Right ventricle myocardium inferior (tissue), 1 donor: ENCODE results near the gene NFIX. TPM values are rescaled to one million over a fixed set of nuclear protein-coding genes. Genes with fewer than 3 reads are reported as not detected.

Source experiments
- ATAC-seq: fragments of 200-7000 bp; cut with Tn5 transposase; one replicate; pipeline ENCODE4 v1.9.1; 2020; ENCODE audit warnings: mild to moderate bottlenecking, moderate library complexity
- DNase-seq: peaks from one replicate; pipeline ENCODE4 v3.0.0; 2021; ENCODE audit errors: missing footprints
- intact Hi-C: fragments of 100-400 bp; cut with DNase I; formaldehyde crosslinking; loops from one replicate; pipeline ENCODE4 v1.11.0; 2022
- total RNA-seq: library from RNA; stranded (reverse); fragmentation: NEBNext Ultra II Directional; extraction: Animal tissue kit (Norgen Biotek cat#: 25700); gene quantifications from one replicate; pipeline ENCODE4 v1.2.1, GENCODE V29; 2021
- donor health status: DM: no; HTN: yes; CAD: no; lungs with severe emphysema.

Gene NFIX
- total RNA-seq, 1 donor from 2014 or later = 159 TPM

DNA sequence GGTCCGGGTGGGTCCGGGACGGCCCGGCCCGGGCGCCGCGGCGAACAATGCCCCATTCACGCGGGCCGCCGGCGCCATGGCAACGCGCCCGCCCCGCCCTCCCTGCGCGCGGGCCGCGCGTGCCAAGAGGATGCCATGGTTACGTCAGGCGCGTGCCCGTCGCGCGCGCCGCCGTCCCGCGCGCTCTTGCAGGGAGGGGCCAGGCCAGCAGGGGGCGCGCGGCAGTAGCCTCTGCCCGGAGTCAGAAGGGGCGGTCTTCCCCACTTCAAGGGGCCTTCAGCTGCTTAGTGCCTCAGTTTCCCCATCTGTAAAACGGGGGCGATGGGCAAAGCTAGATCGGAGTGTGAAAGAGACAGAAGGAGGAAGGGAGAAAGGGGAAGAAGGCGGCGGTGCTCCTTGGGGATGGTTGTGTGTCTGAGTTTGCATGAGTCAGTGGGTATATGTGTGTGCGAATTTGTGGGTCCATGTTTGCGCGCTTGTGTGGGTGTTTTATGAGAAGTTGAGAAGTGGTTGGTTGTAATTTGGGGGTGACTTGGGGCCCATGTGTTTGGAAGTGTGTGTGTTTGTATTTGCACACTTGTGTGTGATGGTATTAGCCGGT is 11.6 kb upstream of the NFIX start:
- intact Hi-C loops = loop anchor here (1.0 to 2.0 kb wide), 3 partner anchors 47 to 110 kb away; no protein-coding TSS in a partner anchor
- peak; percentile 78 for ATAC-seq
- peak; percentile 89 for DNase-seq

DNA sequence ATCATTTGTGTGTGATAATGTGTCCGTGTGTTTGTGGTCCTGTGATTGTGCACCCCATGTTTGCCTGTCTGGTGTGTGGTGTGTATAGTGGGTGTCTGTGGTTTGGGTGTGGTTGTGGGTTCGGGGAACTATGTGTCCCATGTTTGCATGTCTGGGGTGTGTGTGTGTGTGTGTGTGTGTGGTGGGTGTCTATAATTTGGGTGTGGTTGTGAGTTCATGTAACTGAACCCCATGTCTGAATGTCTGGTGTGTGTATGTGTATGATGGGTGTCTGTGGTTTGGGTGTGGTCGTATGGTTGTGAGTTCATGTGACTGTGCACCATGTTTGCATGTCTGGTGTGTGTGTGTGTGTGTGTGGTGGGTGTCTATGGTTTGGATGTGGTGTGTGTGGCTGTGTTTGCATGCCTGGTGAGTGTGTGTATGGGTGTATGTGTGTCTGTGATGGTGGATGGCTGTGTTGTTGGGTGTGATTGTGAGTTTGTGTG is 11.1 kb upstream of the NFIX start:
- no peak for DNase-seq
- intact Hi-C loops = loop anchor here (2.0 kb wide), 1 partner anchor 47 kb away; no protein-coding TSS in a partner anchor
- ATAC-seq = no peak

DNA sequence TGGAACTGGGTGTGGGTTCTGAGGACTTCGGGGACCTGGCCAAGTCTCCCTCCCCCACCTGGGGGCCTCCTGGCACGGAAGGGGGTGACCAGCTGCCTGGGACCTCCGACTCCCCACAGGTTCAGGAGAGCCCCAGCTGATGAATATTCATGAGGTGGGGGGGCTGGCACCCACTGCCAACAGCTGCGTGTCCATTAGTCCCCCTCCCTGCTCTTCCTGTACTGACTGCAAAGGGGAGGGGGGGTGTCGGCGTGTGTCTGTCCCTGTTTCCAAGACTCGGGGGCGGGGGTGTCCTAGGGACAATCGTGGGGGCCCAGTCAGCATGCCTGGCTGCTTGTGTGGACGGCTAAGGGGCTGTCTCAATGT is 10.6 kb upstream of the NFIX start:
- DNase-seq (no peak), ATAC-seq (no peak)
- intact Hi-C loops = loop anchor here (2.0 kb wide), 1 partner anchor 46 kb away; no protein-coding TSS in a partner anchor

DNA sequence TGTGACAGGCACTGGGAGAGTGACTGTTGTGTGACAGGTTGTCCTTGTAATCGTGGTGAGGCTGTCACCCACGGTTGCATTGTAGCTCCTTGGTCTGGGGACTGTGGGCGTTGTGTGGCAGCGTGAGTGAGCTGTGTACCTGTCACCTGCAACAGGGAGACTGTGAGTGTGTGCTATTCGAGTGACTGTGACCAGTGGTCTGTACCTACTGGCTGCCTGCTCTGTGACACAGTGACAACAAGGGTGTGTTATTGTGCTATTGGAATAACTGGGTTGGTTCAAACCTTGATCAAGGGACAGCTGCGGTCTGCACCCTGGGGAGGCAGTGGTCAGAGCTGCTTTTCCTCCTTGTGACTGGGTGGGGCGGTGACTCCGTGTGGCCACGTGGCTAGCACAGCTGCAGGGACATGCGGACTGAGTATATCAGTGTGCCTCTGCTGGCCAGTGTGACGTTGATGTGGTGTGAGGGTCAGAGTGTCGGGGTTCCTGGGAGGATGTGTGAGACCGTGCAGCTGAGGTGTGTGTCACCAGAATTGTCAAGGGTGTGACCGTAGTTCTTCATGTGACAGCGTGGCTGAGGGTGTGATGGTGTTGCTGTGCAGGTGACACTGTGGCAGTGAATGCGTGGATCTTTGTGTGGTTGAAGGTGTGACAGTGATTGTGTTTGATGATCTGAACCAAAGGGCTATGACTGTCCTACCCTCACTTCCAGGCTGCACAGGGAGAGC is 10.1 kb upstream of the NFIX start:
- intact Hi-C loops = loop anchor here (2.0 kb wide), 1 partner anchor 46 kb away; no protein-coding TSS in a partner anchor
- ATAC-seq (peak; percentile 72), DNase-seq (no peak)

DNA sequence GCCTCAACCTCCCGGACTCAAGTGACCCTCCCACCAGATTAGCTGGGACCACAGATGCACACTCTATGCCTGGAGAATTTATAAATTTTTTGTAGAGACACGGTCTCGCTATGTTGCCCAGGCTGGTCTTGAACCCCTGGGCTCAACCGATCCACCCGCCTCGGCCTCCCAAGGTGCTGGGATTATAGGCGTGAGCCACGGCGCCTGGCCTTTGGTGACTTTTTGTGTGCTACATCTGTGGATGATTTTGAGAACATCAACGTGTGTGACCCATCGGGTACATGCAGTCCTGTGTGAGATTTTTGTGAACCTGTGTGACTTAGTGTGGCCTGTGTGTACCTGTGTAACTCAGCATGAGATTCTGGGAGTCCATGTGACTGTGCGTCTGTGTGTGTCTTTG is 8.5 kb upstream of the NFIX start:
- no peak for DNase-seq
- intact Hi-C loops = no loop called here
- no peak for ATAC-seq

DNA sequence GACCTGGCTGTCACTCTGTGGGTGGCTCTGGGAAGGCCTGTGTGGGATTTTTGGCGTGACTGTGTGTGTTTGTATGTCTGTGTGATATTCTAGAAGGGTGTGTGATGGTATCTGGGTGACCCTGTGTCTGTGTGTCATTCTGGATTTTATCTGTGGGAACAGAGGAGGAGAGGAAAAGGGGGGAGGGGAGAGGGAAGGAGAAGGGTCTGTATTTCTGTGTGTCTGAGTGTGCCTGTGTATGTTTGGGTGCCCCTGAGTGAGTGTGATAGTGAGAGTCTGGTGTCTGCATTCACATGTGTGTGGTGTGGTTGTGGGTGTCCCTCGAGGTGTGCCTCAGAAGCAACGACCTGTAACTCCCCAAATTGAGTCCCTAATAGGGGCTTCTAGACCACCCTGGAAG is 8.1 kb upstream of the NFIX start:
- DNase-seq (no peak), ATAC-seq (no peak)
- intact Hi-C loops = no loop called here

DNA sequence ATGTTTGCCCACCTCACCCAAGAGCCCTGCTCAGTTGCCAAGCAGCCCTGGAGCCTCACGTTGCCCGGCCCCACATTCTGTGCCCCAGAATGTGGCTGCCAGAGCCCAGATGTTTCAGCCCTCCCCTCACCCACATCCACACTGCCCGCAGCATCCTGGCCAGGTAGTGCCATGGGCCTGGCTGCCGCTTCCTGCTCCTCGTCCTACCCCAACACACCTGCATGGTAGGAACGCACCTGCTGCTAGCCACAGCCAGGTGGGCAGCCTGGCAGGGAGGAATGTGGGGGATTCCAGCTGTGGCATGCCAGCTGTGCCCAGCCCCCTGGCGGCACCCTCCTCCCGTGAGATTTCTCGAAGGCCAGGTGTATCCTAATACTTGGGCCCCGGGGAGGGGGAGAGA is 7.5 kb upstream of the NFIX start:
- intact Hi-C loops = no loop called here
- DNase-seq (no peak), ATAC-seq (no peak)

DNA sequence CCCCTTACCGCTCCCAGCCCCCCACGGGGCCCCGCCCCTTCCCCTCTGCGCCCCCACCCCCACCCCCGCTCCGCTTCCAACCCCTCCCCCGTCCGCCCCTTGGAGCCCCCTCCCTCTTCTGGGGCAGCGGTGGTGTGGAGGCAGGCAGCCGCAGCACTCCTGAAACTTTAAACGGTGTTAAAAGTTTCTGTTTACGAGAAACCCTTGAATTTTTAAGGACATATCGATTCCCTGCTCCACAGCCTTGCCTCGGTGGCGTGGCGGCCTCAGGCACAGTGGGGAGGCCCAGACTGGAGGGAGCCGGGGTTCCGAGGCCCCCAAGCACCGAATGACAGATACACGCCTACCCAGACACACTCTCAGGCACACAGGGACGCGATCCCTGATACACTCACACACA is 4.8 kb upstream of the NFIX start:
- DNase-seq = peak; percentile 2
- no peak for ATAC-seq
- intact Hi-C loops = no loop called here

DNA sequence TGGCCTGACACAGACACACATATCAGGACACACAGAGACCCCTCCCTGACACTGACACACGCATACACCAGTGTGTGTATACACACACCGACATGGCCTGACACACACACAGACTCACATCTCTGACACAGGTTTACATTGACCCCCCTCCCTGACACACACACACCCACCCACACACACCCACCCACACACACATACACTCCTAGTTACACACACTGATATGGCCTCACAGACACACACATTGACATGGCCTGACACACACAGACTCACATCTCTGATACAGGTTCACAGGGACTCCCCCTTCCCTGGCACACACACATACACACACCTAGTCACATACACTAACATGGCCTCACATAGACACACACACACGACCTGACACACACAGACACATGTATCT is 4.4 kb upstream of the NFIX start:
- DNase-seq = no peak
- intact Hi-C loops = no loop called here
- no peak for ATAC-seq

DNA sequence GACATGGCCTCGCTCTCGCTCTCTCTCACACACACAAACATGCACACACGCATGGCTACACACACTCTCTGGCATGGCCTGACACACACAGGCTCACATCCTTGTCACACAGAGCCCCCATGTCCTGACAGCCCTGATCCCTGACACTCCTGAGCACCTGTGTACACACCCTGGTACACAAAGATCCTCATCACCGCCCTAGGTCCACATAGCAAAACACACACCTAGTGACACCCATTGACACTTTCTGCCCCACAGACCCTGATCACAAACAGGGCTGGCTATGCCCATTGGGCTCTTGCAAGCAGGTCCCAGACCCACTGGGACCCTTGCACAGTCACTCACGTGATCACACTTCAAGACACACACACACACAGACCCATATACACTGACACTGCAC is 4.0 kb upstream of the NFIX start:
- intact Hi-C loops = no loop called here
- DNase-seq = peak; percentile 60
- ATAC-seq = no peak

DNA sequence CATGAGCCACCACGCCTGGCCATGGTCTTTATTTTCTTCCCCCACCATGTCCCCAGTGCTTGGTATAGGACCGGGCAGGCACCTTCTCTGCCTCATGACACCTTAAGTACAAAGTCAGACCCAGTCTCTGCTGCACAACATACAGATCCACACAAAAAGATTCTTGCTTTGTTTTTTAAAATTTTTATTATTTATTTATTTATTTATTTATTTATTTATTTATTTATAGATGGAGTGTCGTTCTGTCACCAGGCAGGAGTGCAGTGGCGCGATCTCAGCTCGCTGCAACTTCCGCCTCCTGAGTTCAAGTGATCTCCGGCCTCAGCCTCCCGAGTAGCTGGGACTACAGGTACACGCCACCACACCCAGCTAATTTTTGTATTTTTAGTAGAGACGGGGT is 2.5 kb upstream of the NFIX start:
- no peak for ATAC-seq
- intact Hi-C loops = no loop called here
- DNase-seq = no peak

DNA sequence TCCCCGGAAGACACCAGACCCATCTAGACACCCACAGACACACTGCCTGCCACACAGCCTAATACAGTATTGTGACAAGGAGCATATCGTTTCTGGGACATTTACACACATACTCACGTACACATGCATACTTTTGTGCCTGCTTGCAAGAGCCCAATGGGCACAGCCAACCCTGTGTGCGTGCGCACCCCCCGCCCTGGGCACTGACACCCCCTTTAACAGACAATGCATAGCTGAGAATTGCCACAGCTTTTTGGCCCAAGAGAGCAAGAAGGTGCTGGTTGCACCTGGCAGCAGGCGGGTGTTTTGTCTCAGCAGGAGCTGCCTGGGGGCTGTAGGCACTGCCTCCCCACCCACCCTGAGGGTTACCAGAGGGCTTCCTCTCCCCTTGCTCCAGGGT is 1.7 kb upstream of the NFIX start:
- intact Hi-C loops = no loop called here
- DNase-seq (no peak), ATAC-seq (no peak)

DNA sequence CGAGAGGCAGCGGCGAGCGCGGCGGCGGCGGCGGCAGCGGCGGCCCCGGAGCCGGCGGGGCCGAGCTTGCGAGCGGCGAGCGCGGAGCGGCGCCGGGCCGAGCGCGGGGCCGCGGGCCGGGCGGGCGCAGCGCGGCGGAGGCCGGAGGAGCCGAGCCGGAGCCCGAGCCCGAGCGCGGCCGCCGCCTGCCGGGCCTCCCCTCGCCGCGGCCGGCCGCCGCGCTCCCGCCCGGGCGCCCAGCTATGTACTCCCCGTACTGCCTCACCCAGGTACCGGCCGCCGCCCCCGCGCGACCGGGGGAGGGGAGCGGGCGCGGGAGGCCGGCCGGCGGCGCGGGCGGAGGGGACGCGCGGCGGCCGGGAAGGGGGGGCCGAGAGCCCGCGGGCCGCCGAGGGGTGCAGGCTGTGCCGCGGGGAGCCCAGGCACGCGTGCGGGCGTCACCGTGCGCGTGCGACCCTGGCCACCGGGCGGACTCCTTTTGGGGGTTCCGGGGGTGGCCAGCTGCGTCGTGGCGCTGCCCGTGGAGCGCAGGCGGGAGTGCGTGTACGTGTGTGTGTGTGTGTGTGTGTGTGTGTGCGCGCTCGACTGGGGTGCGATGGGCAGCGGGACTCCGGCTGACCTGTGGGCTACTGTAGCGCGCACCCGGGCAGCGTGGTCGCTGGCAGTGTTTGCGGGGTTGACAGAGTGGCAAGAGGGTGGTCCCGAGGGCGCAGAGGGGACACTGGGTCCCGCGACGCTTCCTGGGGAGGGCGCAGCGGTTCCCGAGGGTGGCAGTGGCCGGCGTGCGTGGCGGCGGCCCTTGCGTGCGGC is 526 bp downstream of the NFIX start:
- DNase-seq (no peak), ATAC-seq (peak; percentile 30)
- intact Hi-C loops = loop anchor here (1.0 to 5.0 kb wide), 2 partner anchors 36 to 66 kb away; no protein-coding TSS in a partner anchor

DNA sequence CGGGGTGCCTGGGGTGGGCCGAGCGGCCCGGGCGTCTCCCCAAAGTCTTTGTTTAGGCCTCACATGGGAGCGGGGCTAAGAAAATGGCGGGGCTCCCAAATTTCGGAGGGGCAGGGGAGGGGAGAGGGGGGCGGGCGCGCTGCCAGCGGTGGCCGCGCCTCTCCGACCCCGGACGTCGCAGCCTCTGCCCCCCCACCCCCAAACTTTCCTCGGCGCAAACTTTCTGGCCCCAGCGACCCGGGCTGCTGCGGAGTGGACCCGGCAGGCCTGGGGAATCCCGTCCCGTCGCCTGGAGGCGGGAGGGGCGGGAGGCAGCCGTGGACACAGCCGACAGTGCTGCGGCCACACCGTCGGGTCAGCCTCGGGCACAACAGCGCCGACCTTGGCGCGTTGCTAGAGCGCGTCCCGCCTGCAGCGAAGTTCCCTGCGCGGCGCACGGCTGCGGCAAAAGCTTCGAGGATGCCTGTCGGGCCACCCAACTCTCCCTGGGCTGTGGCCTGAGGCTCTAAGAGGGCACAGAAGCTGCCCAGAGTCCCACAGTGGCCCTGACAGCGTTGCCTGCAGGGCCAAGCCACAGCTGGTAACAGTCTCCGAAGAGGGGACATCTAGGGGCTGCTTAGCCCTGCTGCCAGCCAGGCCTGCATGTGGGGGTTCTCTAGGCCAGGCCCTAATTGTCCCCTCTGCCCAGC is 1.3 kb downstream of the NFIX start:
- ATAC-seq (peak; percentile 61), DNase-seq (no peak)
- intact Hi-C loops = loop anchor here (5.0 kb wide), 1 partner anchor 36 kb away; no protein-coding TSS in a partner anchor

DNA sequence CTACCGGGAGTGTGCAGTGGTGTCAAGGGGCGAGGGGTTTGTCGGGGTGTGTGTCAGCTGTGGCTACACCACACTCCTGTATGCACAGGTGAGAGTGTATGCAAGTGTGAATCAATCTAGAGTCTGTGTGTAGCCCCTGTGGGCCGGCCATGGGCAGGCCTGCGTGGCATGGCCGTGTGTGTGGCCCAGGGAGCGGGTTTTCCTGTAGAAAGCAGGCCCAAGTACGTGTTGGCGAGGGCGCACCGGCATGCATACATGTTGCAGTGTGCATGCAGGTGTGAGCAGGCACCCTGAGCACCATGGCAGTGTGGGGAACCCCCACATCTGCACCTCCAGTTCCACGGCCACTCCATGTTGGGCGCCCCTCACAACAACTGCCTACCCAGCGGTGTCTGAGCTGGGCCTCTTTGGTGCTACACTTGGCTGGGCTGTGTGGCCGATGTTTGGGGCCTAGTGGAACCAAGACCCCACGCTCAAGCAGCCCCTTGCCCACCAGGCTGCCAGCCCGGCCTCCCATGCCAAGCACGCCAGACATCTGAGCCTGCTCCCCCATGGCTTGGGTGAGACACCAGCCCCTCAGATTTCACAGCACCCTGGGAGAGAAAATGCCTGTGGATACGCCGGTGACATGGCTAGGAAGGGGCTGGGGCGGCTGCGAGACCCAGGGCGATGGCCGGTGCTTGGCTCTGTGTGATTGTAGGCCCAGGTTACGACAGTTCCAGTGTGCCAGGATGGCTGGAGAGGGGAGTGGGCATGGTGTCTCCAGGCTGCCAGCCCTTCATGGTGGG is 2.1 kb downstream of the NFIX start:
- intact Hi-C loops = loop anchor here (5.0 kb wide), 1 partner anchor 35 kb away; no protein-coding TSS in a partner anchor
- DNase-seq (no peak), ATAC-seq (no peak)

DNA sequence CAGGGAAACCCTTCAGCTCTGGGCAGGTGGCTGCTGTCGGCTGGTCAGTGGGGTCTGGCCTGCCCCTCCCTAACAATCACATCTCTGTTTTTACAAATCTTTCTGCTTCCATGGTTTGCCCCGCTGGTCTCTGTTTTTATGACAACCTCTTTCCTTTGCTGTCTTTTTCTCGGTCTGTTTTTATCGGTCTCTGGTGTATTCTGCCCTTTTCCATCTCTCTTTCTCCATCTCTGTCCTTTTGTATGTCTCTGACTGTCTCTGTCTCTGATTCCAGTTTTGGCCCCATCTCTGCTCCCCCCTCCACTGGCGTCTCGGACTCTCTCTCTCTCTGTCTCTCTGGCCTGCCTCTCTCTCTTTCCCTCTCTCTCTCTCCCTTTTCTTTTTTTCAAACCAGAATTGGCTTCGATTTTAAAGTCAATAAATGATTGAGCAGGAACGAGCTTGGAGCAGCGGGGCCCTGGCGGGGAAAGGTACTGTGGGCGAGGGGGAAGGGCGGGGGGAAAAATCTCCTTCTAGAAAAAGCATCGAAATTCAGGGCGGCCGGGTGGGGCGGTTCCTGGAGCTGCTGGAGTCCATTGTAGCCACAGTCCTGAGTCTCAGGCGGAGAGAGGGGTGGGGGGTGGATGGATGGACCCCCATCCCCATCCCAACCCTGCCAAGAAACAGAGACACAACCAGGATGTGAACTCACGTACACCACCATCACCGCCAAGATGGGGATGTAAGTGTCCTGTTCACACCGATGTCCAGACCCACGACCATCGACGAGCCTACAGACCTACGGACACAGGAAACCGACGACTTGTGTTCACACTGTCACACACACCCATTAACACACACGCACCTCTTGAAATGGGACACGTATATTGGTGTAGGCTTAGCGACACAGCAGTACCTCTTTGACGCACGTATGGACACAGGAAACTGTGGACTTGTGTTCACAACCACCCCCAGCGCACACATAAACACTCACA is 3.0 kb downstream of the NFIX start:
- DNase-seq = no peak
- intact Hi-C loops = loop anchor here (5.0 kb wide), 1 partner anchor 34 kb away; no protein-coding TSS in a partner anchor
- ATAC-seq = no peak

DNA sequence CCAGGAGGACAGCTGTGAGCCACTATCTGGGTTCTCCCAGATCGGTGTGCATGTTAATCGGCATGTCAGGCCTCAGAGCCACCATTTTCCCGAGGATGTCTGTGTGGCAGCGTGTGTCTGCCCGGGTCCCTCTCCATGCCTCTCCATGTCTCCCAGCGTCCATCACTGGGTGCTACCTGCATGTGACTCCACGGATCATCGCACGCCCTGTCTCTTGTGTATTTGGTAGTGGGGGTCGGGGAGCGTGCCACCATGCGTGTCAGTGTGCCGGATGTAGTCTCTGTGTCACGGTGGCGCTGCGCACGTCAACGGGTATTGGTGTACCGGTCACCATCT is 5.9 kb downstream of the NFIX start:
- intact Hi-C loops = no loop called here
- DNase-seq = no peak
- no peak for ATAC-seq
